Chondrocyte (in vitro differentiated cells): Measurements from ENCODE around the gene ARMC5. TPM values are rescaled to one million over a fixed set of nuclear protein-coding genes. Genes with fewer than 3 reads are reported as not detected.

Experiments
- DNase-seq: peaks from one replicate; pipeline ENCODE4 v3.0.0; 2021; ENCODE audit warnings: mixed read lengths, low spot score
- H3K27ac Mint-ChIP-seq: one replicate; pipeline ENCODE4 v1.8.0; 2021; ENCODE audit warnings: mild to moderate bottlenecking, moderate library complexity, mixed read lengths; ENCODE audit not compliant: unreplicated experiment
- H3K27me3 Mint-ChIP-seq: 2 replicates; pipeline ENCODE4 v1.8.0; 2021; ENCODE audit warnings: low read depth, mixed read lengths
- H3K36me3 Mint-ChIP-seq: 2 replicates; pipeline ENCODE4 v1.8.0; 2021; ENCODE audit warnings: low read depth, mixed read lengths
- H3K4me1 Mint-ChIP-seq: 2 replicates; pipeline ENCODE4 v1.8.0; 2021; ENCODE audit warnings: low read depth, mild to moderate bottlenecking, mixed read lengths
- H3K4me3 Mint-ChIP-seq: one replicate; pipeline ENCODE4 v1.8.0; 2021; ENCODE audit warnings: mild to moderate bottlenecking, moderate library complexity, mixed read lengths; ENCODE audit not compliant: unreplicated experiment
- H3K9me3 Mint-ChIP-seq: 2 replicates; pipeline ENCODE4 v1.8.0; 2021; ENCODE audit warnings: low read depth, mixed read lengths
- total RNA-seq: library from RNA; stranded (reverse); gene quantifications from 3 replicates; pipeline ENCODE4 v1.2.1, GENCODE V29; 2021
- TF ChIP-seq, protein P1 (sequence below): fragments of 200-600 bp; sonication (generic); IDR thresholded peaks from 2 replicates; pipeline ENCODE4 v1.5.0; 2021; ENCODE audit warnings: antibody characterized with exemption, mild to moderate bottlenecking, moderate library complexity

The ARMC5 gene
- total RNA-seq, 1 donor from 2014 or later: 12.2 TPM

DNA sequence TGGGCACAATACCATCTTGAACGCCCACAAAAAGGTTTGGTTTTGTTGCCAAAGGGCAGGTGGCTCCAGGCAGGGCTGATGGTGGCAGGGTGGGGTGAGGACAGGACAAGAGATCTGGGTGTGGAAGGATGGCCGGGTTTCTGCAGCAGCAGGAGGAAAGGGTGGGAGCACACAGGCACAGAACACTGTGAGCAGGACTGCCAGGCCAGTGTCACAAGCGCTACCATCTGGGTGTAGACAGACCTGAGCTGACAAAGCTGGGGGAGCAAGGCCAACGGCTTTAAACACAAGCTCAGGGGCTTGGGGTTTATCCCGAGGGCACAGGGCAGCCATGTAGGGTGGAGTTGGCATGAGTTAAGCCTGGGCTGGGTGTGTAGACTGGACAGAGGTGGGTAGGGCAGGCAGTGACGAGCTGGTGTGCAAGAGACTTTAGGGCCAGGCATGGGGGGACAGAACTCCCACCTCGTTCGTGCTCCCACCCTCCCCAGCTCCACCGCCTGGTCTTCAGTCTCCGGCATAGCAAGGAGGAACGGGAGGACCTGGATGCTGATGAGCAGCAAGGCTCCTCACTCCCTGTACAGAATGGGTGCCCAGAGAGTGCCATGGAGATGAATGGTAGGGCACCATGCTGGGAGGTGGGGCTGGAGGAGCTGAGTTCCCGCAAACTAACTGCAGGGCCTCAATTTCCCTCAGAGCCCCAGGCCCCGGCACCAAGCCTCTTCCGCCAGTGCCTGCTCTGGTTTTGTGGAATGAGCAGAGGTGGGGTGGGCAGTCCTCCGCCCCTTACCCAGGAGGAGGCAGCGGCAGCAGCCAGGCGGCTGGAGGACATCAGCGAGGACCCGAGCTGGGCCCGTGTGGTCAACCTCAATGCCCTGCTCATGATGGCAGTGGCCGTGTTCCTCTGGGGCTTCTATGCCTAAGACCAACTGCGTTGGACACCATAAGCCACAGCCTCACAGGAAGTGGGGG is 30.6 kb downstream of the ARMC5 start:
- Mint-ChIP-seq H3K27ac (no peak overlapping the region), H3K36me3 (peaks cover 13% of the 10 kb centered on the region), H3K27me3 (no peaks in the 10 kb centered on the region), H3K4me1 (peaks cover 8% of the 10 kb centered on the region), H3K9me3 (no peaks in the 10 kb centered on the region), H3K4me3 (no peak overlapping the region)
- DNase-seq: no peak
- TF ChIP-seq, protein P1, sequence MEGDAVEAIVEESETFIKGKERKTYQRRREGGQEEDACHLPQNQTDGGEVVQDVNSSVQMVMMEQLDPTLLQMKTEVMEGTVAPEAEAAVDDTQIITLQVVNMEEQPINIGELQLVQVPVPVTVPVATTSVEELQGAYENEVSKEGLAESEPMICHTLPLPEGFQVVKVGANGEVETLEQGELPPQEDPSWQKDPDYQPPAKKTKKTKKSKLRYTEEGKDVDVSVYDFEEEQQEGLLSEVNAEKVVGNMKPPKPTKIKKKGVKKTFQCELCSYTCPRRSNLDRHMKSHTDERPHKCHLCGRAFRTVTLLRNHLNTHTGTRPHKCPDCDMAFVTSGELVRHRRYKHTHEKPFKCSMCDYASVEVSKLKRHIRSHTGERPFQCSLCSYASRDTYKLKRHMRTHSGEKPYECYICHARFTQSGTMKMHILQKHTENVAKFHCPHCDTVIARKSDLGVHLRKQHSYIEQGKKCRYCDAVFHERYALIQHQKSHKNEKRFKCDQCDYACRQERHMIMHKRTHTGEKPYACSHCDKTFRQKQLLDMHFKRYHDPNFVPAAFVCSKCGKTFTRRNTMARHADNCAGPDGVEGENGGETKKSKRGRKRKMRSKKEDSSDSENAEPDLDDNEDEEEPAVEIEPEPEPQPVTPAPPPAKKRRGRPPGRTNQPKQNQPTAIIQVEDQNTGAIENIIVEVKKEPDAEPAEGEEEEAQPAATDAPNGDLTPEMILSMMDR: no peak

DNA sequence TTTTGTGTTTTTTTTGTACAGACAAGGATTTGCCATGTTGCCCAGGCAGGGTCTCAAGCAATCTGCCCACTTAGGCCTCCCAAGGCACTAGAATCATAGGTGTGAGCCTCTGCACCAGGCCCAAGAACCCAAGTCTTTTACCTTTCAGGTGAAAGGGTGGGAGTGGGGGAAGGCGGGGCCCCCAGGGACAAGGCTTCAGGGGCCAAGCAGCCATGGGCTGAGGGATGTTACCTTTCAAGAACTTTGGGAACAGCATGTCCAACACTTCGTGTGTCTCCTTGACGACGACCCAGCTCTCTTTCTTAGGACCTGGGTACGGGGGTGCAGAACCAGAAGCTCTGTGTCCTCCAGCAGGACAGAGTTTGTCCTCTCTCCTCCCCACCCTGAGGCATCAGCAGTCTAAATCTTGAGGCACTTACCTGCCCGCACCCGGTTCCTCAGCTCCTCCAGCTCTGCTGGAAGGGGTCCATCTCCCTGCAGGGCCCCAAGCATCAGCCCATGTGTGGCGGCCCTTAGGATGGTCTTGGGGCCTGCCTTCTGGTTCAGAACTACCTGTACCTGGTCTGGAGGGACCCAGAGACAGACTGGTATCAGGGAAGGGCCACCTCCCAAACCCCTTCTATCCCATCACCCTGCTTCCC is 32.6 kb downstream of the ARMC5 start:
- H3K27me3 Mint-ChIP-seq: no peaks in the 10 kb centered on the region
- TF ChIP-seq, protein P1: no peak
- H3K4me1 Mint-ChIP-seq: peaks cover 8% of the 10 kb centered on the region
- peaks cover 13% of the 10 kb centered on the region for H3K36me3 Mint-ChIP-seq
- DNase-seq: peak; percentile 46
- H3K27ac Mint-ChIP-seq: no peak overlapping the region
- no peak overlapping the region for H3K4me3 Mint-ChIP-seq
- H3K9me3 Mint-ChIP-seq: no peaks in the 10 kb centered on the region

DNA sequence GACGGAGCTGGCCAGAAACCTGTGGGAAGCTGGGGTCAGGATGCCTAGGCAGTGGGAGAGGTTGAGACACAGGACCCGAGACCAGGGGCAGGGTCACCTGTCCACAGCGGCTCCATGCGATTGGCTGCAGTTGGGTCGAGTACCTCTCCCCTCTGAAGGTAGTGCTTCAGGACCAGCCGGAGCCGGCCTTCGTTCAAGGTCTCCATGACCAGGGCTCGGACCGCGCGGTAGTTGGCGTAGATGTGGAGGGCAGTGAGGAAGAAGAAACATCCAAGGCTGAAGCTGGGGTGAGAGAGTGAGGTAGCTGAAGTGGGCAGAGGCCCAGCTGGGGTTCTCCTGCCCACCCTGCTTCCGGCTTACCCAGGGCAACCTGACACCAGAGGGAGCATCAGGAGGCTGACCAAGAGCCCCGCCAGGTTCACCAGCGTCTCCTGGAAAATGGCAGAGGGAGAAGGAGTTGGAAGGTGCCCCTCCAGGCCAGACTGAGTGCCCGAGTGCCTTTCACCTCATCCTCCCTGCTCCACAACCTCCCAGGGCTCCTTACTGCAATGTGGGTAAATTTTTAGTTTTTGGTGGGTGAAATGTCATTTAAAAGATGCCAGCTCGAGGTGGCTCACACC is 34.3 kb downstream of the ARMC5 start:
- Mint-ChIP-seq H3K27me3 (no peaks in the 10 kb centered on the region), H3K4me3 (no peak overlapping the region), H3K9me3 (no peaks in the 10 kb centered on the region), H3K36me3 (peaks cover 22% of the 10 kb centered on the region), H3K4me1 (peaks cover 2% of the 10 kb centered on the region), H3K27ac (no peak overlapping the region)
- peak; percentile 90 for DNase-seq
- TF ChIP-seq, protein P1: no peak

DNA sequence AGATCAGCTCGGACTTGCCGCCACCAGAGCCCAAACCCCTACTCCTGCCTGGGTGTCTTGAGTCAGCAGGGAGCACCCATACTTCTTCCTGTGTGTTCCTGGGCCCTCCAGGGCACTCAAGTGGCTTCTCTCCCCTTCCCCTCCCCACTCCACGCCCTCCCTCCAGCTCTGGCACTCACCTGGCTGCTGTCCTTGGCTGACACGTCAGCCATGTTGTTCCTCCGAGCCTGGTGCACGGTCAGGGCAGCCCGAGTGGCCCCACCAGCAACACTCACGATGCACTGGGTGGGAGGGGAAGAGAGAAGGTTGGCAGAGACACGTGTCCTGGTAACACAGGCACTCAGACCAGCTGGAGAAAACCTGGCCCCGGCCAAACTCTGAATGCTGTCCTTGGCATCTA is 37.4 kb downstream of the ARMC5 start:
- peak; percentile 55 for DNase-seq
- no peaks in the 10 kb centered on the region for H3K4me1 Mint-ChIP-seq
- TF ChIP-seq, protein P1: no peak
- H3K9me3 Mint-ChIP-seq: no peaks in the 10 kb centered on the region
- peaks cover 28% of the 10 kb centered on the region for H3K36me3 Mint-ChIP-seq
- H3K4me3 Mint-ChIP-seq: no peak overlapping the region
- no peaks in the 10 kb centered on the region for H3K27me3 Mint-ChIP-seq
- no peak overlapping the region for H3K27ac Mint-ChIP-seq

DNA sequence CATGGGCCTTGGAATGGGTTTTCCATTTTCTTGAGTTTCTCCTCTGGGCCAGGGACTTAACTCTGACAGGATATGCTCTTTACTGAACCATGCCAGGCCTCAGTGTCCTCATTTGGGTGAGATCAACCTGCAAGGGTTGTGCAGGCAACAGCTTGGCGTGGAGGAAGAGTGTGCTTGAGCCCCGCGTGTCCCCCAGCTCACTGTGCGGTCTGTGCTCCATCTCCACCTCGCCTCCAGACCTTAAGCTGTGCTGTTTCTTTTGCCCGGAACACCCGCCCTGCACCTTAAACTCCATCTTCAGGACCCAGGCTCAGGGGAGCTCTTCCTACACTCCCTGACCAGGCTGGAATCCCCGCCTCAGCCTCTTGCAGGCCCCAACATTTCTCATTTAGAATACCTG is 39.2 kb downstream of the ARMC5 start:
- H3K27ac Mint-ChIP-seq: no peak overlapping the region
- H3K4me1 Mint-ChIP-seq: peaks cover 8% of the 10 kb centered on the region
- H3K27me3 Mint-ChIP-seq: no peaks in the 10 kb centered on the region
- peak; percentile 63 for DNase-seq
- H3K36me3 Mint-ChIP-seq: peaks cover 19% of the 10 kb centered on the region
- H3K4me3 Mint-ChIP-seq: no peak overlapping the region
- TF ChIP-seq, protein P1: no peak
- H3K9me3 Mint-ChIP-seq: no peaks in the 10 kb centered on the region
